HG02840 (cell line): ENCODE data around the gene SARS1.
"Not testable (repeated sequence)": the region's sequence is repeated elsewhere in the genome, so short reads cannot be mapped to it uniquely, and the experiment has no call there.

Source experiments
- ATAC-seq: cut with Tn5 transposase; IDR thresholded peaks from one replicate; pipeline ENCODE4 v1.9.1; 2021; ENCODE audit warnings: mild to moderate bottlenecking, moderate library complexity, moderate number of reproducible peaks; ENCODE audit not compliant: unreplicated experiment, low FRiP score

SARS1 gene

GRCh38 chr1:109272831-109273547 lies 59.3 kb downstream of the SARS1 start:
- no peak for ATAC-seq

GRCh38 chr1:109273570-109274288 lies 60.0 kb downstream of the SARS1 start:
- no peak for ATAC-seq

DNA sequence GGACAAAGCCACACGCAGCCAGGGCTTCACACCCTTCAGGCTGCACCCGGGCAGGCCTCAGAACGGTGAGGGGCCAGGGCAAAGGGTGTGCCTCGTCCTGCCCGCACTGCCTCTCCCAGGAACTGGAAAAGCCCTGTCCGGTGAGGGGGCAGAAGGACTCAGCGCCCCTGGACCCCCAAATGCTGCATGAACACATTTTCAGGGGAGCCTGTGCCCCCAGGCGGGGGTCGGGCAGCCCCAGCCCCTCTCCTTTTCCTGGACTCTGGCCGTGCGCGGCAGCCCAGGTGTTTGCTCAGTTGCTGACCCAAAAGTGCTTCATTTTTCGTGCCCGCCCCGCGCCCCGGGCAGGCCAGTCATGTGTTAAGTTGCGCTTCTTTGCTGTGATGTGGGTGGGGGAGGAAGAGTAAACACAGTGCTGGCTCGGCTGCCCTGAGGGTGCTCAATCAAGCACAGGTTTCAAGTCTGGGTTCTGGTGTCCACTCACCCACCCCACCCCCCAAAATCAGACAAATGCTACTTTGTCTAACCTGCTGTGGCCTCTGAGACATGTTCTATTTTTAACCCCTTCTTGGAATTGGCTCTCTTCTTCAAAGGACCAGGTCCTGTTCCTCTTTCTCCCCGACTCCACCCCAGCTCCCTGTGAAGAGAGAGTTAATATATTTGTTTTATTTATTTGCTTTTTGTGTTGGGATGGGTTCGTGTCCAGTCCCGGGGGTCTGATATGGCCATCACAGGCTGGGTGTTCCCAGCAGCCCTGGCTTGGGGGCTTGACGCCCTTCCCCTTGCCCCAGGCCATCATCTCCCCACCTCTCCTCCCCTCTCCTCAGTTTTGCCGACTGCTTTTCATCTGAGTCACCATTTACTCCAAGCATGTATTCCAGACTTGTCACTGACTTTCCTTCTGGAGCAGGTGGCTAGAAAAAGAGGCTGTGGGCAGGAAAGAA lies 61.1 kb downstream of the SARS1 start:
- no peak for ATAC-seq

GRCh38 chr1:109275706-109276345 lies 62.1 kb downstream of the SARS1 start:
- no peak for ATAC-seq

DNA sequence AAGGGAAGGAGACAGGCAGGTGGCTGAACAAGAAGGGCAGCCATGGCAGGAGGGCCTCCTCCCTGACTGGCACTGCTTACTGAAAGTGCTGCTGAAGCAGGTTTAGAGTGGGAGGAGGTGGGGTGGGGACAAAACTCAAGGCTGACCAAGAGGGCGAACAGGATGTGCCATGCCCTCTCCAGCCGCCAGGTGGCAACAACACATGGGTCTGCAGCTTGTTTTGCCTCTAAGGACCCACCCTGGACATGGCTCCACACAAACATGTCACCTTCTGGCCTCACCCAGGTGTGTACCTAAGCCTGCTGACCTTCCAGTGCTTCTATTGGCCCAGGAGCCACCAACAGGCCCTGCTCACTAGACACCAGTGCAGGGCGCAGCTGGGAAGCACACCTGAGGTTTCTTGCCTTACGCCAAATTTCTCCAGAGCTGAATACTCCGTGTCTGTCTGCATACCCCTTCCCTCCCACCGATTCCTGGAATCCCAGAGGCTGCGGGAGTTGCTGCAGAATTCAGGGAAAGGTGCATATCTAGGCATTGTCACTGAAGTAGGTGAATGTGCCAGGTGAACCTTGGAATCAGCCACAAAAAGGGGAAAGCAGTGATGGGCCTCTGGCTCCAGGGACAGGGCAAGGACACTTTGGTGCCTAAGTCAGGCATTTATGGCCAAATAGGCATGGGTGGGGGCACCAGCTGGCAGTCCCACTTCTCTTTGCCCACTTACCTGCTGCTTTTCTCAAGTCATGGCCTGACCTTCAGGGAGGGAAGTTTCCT lies 63.9 kb downstream of the SARS1 start:
- no peak for ATAC-seq

DNA sequence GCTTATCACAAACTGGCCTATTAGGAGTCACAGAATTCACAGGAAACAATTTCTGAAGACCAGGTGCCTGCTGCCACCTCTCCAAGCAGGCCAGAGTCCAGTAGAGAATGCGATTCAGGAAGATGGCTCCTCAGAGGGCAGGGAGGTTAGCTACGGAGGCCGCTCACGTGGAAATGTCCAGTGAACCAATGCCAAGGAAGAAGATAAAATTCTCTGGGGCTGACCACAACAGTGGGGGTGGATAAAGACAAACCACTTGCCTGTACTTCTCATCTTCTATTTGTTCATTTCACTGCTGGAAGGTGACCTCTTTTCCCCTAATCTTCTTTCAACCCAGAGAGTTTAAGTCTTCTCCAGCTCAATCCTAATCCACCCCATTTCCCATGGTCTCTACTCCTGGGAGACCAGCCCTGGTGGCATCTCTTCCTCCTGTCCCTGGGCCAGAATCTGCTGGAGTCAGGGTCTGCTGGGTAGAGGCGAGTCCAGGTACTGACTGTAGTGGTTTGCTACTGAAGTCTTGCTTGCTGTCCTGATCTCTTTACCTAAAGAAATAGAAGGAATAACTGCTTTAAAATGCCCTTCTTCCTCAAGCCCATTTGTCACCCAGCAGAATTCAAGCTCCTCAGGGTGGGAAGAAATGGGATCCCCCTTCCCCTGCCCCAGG lies 66.0 kb downstream of the SARS1 start:
- no peak for ATAC-seq

- ATAC-seq: no peak
These were observed 67.1 kb downstream of the SARS1 start for GRCh38 chr1:109280862-109281261.

GRCh38 chr1:109281680-109282496 lies 68.2 kb downstream of the SARS1 start:
- ATAC-seq: no peak

DNA sequence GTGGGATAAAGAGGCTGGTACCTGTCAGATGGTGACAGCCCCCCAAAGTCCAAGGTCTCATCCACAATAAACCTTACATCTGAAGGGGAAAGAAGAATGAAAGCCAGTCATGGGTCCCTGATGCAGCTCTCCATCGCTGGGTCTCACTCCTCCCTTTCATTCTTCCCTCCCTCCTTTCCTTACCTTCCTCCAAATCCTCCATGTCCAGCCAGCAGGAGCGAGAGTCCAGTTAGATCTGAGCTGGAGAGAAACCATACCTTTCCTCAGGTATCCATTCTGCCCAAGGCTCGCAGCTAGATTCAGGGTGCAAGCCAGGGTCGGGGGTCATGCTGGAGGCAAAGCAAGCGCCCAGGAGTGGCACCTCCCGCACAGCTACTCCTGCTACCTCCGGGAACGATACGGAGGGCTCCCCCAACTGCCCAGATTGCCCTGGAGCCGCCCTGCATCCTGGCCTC lies 68.8 kb downstream of the SARS1 start:
- ATAC-seq: no peak

DNA sequence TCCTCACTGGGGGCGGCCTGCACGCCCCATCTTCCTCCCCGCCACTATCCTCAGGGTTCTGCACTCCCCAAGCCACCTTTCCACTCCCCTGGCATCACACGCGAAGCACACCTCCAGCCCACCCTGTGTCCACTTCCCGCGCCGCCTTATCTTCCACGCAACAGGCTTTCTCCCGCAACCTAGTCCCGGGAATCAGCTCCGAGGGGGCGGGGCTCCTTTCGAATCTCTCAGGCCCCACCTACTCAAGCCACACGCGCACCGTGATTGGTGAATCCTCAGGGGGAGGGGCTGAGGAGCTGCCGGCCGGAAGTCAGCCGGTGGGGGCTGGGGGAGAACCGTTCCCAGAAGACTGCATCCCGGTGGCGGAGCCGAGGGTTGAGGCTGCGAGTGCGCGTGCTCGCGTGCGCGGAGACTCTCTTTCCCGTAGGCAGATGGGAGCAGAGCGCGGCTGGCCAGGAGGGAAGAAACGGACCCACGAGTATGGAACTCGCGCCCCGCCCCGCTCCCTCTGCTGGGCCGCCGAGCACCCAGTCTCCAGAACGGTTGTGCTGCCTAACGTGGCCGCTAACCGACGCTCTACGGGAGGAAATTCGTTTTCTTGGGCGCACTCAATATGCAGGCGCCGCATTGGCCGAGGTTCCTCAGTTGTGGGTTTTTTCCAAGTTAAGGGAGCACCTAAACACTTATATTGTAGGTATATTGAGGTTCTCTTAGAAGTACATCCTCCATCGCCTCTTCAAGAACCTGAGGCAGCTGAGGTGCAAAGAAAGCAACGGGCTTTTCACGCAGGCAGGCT lies 69.4 kb downstream of the SARS1 start, which contains the start of gene PSRC1:
Gene PSRC1, minus strand, starts transcription at position 194 of the 796 bp plus-strand sequence.
- peak; percentile 93 for ATAC-seq

DNA sequence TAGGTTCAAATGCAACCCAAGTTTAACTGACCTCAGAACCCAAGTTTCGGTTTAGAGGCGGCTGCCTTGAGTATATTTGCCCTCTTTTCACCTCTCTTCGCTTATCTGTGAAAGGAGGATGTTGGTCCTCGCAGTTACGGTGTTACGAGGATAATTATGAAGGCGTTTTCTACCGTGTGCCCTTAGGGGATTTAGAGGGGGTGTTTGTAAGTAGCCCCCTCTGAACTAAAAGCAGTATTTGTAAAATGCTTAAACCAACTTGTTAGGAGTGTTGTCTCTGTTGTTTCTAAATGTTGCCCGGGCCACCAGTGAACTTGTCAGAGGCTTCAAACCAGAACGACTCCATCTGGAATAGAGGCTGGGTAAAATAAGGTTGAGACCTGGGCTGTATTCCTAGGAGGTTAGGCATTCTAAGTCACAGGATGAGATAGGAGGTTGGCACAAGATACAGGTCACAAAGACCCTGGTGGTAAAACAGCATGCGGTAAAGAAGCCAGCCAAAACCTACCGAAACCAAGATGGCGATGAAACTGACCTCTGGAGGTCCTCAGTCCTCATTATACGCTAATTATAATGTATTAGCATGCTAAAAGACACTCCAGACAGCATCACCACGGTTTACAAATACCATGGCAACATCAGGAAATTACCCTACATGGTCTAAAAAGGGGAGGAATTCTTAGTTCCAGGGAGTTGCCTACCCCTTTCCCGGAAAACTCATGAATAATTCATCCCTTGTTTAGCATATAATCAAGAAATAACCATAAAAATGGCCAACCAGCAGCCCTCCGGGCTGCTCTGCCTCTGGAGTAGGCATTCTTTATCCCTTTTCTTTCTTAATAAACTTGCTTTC lies 70.3 kb downstream of the SARS1 start:
- ATAC-seq: no peak

DNA sequence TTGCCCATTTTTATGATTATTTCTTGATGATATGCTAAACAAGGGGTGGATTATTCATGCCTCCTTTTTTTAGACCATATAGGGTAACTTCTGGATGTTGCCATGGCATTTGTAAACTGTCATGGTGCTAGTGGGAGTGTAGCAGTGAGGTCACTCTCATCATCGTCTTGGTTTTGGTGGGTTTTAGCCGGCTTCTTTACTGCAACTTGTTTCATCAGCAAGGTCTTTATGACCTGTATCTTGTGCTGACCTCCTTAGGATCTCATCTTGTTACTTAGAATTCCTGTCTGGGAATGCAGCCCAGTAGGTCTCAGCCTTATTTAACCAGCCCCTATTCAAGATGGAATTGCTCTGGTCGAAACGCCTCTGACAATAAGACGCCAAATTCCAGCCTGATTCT lies 73.0 kb downstream of the SARS1 start:
- not testable (repeated sequence) for ATAC-seq
